ENCODE data around the gene SSH3. TPM values are rescaled to one million over a fixed set of nuclear protein-coding genes. Genes with fewer than 3 reads are reported as not detected.

The SSH3 gene
- total RNA-seq, 2 experiments from 2014 or later = 9.2 to 18.5 TPM

DNA sequence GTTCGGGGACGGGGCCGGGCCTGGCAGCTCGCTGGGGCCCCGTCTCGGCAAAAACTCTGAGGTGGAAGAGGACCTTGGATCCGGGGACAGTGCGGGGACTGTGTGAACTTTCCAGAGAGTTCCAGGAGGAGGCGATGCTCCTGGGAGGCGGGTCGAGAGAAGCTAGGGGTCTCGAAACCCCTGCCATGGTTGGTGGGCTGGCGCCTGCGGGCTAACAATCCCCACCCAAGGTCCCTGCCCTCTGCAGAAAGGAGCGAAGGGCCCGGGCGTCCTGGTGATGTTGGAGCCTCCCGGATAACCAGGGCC is 41.7 kb upstream of the SSH3 start:
- intact Hi-C loops (cut with micrococcal nuclease; ENCODE audit: unreplicated experiment) = no loop called here
- H3K9me2 ChIP-seq (ENCODE audit: insufficient read depth, low read length) = no peaks in the 10 kb centered on the region
- H3K4me2 ChIP-seq (ENCODE audit: low read length) = peak overlapping the region; percentile 61
- ChIA-PET POLR2A (interaction anchor here (0.9 kb wide), 1 partner anchor 9 kb away, joined by 3 read pairs; no protein-coding TSS in a partner anchor), CTCF (ENCODE audit: unreplicated experiment) (interaction anchor here (0.5 to 1.5 kb wide), 3 partner anchors 22 to 55 kb away, joined by 3 to 8 read pairs (median 6); no protein-coding TSS in a partner anchor)
- H3K4me3 ChIP-seq (ENCODE audit: low read depth, low read length, poor library complexity, severe bottlenecking) = peak overlapping the region; percentile 39
- no peak for DNase-seq (ENCODE audit: low spot score)
- no peaks in the 10 kb centered on the region for H3K9me3 ChIP-seq (ENCODE audit: low read length)
- H3K27ac ChIP-seq (ENCODE audit: low read depth, low read length, poor library complexity, severe bottlenecking) = no peak overlapping the region
- TF ChIP-seq, protein P1, sequence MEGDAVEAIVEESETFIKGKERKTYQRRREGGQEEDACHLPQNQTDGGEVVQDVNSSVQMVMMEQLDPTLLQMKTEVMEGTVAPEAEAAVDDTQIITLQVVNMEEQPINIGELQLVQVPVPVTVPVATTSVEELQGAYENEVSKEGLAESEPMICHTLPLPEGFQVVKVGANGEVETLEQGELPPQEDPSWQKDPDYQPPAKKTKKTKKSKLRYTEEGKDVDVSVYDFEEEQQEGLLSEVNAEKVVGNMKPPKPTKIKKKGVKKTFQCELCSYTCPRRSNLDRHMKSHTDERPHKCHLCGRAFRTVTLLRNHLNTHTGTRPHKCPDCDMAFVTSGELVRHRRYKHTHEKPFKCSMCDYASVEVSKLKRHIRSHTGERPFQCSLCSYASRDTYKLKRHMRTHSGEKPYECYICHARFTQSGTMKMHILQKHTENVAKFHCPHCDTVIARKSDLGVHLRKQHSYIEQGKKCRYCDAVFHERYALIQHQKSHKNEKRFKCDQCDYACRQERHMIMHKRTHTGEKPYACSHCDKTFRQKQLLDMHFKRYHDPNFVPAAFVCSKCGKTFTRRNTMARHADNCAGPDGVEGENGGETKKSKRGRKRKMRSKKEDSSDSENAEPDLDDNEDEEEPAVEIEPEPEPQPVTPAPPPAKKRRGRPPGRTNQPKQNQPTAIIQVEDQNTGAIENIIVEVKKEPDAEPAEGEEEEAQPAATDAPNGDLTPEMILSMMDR (conservative IDR thresholded peaks at IDR 0.05; ENCODE audit: low read length) = no peak
- no peaks in the 10 kb centered on the region for H4K20me1 ChIP-seq (ENCODE audit: insufficient read depth, low read length)
- BruUV-seq (replicated peaks) = no TSS peak
- no peak overlapping the region for H2AFZ ChIP-seq (ENCODE audit: low read length)
- no peaks in the 10 kb centered on the region; the same call in 1 of the 2 replicates for H3K79me2 ChIP-seq (ENCODE audit: insufficient read depth, low read depth, low read length)
- peaks cover 41% of the 10 kb centered on the region for H3K4me1 ChIP-seq (ENCODE audit: insufficient read depth, low read length, poor library complexity, severe bottlenecking)
- peaks cover 8% of the 10 kb centered on the region for H3K36me3 ChIP-seq (ENCODE audit: insufficient read depth, low read length)

DNA sequence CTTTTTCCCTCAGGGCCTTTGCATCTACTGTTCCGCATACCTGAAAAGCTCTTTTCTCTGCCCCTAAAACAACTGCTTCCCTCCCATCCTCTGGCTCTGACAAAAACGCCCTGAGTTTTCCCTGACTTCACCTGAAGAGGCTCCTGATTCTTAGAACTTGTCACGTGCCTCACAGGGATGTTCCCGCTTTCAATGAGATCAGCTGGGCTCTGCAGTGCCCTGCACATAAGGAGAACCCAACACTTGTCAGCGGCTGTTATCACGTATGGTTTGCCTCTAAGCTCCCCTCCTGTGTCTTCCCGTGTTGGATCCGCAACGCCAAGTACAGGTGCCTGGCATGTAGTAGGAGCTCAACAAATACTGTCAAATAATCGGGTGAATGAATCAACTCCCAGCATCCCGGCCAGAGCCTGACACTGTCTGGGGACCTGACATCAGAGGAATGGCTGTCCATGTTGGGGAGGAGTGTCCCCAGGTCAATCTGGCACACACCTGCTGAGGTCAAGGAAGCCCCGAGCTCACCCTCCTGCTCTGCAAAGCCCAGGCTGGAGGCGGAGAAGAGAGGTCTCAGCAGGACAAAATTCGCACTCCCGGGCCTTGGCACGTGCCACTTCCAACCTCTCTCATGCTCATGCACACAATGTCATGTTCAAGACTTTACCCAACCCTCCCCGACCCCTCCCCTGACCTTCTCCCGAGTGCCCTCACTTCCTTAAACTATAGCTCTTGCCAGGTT is 41.2 kb upstream of the SSH3 start:
- peaks cover 41% of the 10 kb centered on the region for H3K4me1 ChIP-seq (ENCODE audit: insufficient read depth, low read length, poor library complexity, severe bottlenecking)
- no peaks in the 10 kb centered on the region for H3K9me3 ChIP-seq (ENCODE audit: low read length)
- H3K4me2 ChIP-seq (ENCODE audit: low read length) = peak overlapping the region; percentile 68
- H3K79me2 ChIP-seq (ENCODE audit: insufficient read depth, low read depth, low read length) = peaks cover 5% of the 10 kb centered on the region; the same call in 1 of the 2 replicates
- no peak overlapping the region for H3K4me3 ChIP-seq (ENCODE audit: low read depth, low read length, poor library complexity, severe bottlenecking)
- H3K36me3 ChIP-seq (ENCODE audit: insufficient read depth, low read length) = peaks cover 8% of the 10 kb centered on the region
- CTCF ChIA-PET (ENCODE audit: unreplicated experiment) = interaction anchor here (0.5 to 1.5 kb wide), 4 partner anchors 22 to 59 kb away, joined by 3 to 10 read pairs (median 7); no protein-coding TSS in a partner anchor
- DNase-seq (ENCODE audit: low spot score) = no peak
- intact Hi-C loops (cut with micrococcal nuclease; ENCODE audit: unreplicated experiment) = loop anchor here (1.0 kb wide), 2 partner anchors 55 to 120 kb away; no protein-coding TSS in a partner anchor
- TF ChIP-seq, protein P1 (conservative IDR thresholded peaks at IDR 0.05; ENCODE audit: low read length) = no peak
- no peak for TF ChIP-seq EZH2phosphoT487 (IDR thresholded peaks at IDR 0.05; ENCODE audit: borderline replicate concordance, low read depth, low read length)
- BruUV-seq (replicated peaks) = no TSS peak
- peak overlapping the region; percentile 75; the same call in 1 of the 2 replicates for H2AFZ ChIP-seq (ENCODE audit: low read length)
- no peaks in the 10 kb centered on the region for H4K20me1 ChIP-seq (ENCODE audit: insufficient read depth, low read length)
- H3K27ac ChIP-seq (ENCODE audit: low read depth, low read length, poor library complexity, severe bottlenecking) = no peak overlapping the region
- POLR2A ChIA-PET = interaction anchor here (0.9 to 1.5 kb wide), 2 partner anchors 9 to 58 kb away, joined by 3 to 4 read pairs; no protein-coding TSS in a partner anchor
- H3K9me2 ChIP-seq (ENCODE audit: insufficient read depth, low read length) = no peaks in the 10 kb centered on the region

Measured in OCI-LY7 (cell line).